Measurements from ENCODE around the gene COMMD2.
A peak's percentile ranks its signal among the peaks of the same experiment; 100 is the strongest.

The COMMD2 gene

GRCh38 chr3:149763565-149764195 lies 11.4 kb upstream of the COMMD2 start:
- no peak for DNase-seq

GRCh38 chr3:149753717-149754116 lies 1.4 kb upstream of the COMMD2 start:
- no peak for DNase-seq

DNA sequence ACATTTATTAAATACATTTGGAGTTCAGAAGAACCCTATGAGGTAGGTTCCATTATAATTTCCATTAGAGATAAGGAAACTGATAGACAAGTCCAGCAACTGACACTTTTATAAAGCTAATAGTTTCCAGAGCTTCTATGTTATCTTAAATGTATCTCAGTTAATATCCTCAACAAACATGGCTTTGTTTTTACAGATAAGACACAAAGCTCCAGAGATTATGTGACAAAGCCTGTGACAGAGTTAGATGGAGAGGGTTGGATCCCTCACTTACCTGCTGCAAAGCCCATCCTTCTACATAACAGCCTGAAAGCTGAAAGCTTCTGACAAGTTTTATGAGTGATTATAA lies 473 bp upstream of the COMMD2 start:
- no peak for DNase-seq

GRCh38 chr3:149751551-149751950 lies 738 bp downstream of the COMMD2 start:
- no peak for DNase-seq

DNA sequence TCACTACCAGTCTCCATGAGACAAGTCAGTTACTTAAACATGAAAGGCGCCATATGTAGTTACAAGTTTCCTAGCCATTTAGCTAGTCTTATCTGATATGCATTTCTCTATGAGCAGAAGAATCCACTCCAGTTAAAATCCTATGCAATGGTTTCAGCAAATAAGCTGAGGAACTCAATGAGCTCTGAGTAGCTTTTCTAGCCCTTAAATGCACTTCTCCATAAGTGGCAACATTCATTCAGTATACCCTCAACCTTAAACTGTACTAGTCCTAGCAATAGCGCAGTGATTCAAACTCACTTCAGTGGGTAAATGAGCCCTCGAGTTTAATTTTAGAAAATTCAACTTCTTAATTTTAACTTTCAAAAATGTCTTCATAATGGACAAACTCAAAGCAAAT lies 7.7 kb downstream of the COMMD2 start:
- no peak for DNase-seq

- DNase-seq = no peak
Measured at GRCh38 chr3:149744151-149744550, 8.1 kb downstream of the COMMD2 start.

- no peak for DNase-seq
Measured at GRCh38 chr3:149739396-149739795, 12.9 kb downstream of the COMMD2 start.

- DNase-seq = no peak
Measured at GRCh38 chr3:149738876-149739275, 13.4 kb downstream of the COMMD2 start.

GRCh38 chr3:149736953-149737205 lies 15.4 kb downstream of the COMMD2 start:
- no peak for DNase-seq

- DNase-seq = no peak
Measured at GRCh38 chr3:149736175-149736952, 15.9 kb downstream of the COMMD2 start.

DNA sequence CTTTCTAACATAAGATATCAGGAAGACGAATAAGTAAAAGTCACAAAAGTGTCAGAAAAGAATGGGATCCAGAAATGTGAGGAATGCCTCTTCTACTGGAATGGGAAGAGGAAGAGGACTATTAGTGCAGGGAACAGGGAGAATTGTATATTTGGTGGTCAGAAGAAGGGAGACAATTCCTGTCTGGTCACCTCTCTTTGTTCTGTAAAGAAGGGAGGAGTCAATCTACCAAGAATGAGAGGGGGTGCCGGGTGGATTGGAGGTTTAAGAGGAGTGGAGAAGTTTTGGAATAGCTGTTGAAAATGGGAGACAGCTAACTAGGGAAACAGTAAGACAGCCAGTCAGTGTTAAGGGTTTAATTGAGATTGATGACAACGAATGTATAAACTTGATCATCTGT lies 20.1 kb downstream of the COMMD2 start:
- no peak for DNase-seq

- DNase-seq = no peak
Measured at GRCh38 chr3:149727656-149728055, 24.6 kb downstream of the COMMD2 start.

- DNase-seq = no peak
Measured at GRCh38 chr3:149726716-149727407, 25.4 kb downstream of the COMMD2 start.

DNA sequence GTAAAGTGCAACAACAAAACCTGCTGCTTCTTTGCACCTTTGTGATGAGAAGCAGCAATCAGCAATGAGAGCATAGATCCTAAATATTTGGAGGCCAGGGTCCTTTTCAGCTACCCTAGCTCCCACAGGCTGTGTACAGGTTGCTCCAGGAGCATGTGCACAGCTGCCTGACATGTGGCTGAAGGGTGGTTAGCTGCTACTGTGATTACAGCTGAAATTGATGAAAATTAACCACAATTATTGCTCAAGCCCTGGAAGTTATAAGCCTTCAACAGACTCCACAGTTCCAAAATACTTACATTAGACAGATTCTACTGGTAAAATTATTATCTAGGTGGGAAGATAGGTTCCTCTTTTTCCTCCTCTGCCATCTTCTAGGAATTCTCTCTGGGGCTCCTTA lies 28.5 kb downstream of the COMMD2 start:
- DNase-seq = no peak

GRCh38 chr3:149720918-149721317 lies 31.4 kb downstream of the COMMD2 start:
- no peak for DNase-seq

DNA sequence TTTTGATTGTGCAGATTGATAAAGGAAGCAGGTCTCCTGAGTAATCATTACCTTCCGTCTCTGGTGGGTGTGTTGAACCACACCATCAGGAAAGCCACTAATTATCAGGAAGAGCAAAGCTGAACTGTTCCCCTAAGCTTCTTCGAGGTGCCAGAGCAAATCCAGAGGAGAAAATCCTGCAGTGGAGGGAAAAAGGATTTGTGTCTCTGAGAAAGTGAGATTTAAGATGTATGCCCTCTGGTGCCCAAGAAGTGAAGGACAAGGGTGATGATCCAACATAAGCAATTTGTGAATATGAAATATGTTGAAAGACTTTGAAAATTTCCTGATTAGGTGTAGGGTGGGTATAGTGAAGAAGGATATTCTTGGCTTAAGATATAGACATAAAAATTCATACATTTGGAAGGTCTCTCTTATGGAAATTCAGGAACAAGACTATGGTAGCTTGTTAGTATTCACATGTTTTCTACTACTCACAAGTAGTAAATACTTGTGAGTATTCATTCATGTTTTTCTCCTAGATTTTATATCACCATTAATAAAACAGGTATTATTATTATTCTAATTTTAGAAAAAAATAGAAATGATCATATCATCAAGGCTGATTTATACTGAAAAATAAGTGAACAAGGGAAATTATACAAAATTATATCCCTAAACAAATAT lies 34.8 kb downstream of the COMMD2 start:
- DNase-seq = peak in 1 of 6 experiments; percentile 9

DNA sequence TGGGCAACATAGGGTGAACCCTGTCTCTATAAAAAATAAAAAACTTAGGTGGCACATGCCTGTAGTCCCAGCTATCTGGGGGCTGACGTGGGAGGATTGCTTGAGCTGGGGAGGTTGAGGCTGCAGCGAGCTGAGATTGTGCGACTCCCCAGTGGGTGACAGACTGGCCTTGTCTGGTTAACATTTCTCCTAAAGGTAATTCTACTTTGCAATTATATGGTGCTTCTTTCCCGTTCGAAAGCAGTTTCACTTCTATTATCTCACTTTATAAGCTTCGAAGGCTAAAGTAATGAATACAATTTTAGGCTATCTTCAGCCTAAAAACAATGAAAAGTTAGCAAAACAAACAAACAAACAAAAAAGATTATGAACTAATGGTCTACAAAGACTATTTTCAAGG lies 35.3 kb downstream of the COMMD2 start:
- DNase-seq = no peak

GRCh38 chr3:149715247-149715646 lies 37.0 kb downstream of the COMMD2 start:
- DNase-seq = no peak

- DNase-seq = no peak
Measured at GRCh38 chr3:149713730-149714654, 38.3 kb downstream of the COMMD2 start.

GRCh38 chr3:149706905-149707304 lies 45.4 kb downstream of the COMMD2 start:
- DNase-seq = no peak

- DNase-seq = no peak
Measured at GRCh38 chr3:149705416-149705815, 46.9 kb downstream of the COMMD2 start.

DNA sequence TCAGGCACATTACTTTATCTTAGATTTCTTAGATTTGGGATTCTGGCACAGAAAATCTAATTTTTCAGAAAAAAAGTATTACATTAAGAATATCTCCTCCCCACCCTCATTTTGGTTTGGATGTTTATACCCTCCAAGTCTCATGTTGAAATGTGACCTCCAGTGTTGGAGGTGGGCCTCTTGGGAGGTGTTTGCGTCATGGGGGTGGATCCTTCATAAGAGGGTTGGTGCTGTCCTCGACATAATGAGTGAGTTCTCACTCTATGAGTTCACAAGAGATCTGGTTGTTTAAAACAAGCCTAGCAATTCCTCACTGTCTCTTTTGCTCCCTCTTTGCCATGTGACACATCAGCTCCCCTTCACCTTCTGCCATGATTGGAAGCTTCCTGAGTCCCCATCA lies 48.8 kb downstream of the COMMD2 start:
- no peak for DNase-seq
